Effector CD8-positive, alpha-beta T cell (primary cell): ENCODE measurements around the gene TACR2.
"Not testable (repeated sequence)": the region's sequence is repeated elsewhere in the genome, so short reads cannot be mapped to it uniquely, and the experiment has no call there.

Experiments used
- DNase-seq: peaks from one replicate; lab custom pipeline; 2025; lab: John Stamatoyannopoulos, UW

TACR2 gene

GRCh38 chr10:69450395-69450794, 33.7 kb upstream of the TACR2 start:
- DNase-seq = not testable (repeated sequence)

- DNase-seq = no peak
Observed at GRCh38 chr10:69449841-69450240, 33.1 kb upstream of the TACR2 start.

- no peak for DNase-seq
Observed at GRCh38 chr10:69446650-69447151, 30.0 kb upstream of the TACR2 start.

GRCh38 chr10:69446229-69446628, 29.5 kb upstream of the TACR2 start:
- no peak for DNase-seq

- no peak for DNase-seq
Observed at GRCh38 chr10:69445041-69445440, 28.3 kb upstream of the TACR2 start.

- no peak for DNase-seq
Observed at GRCh38 chr10:69443354-69443753, 26.6 kb upstream of the TACR2 start.

GRCh38 chr10:69439813-69440506, 23.2 kb upstream of the TACR2 start:
- no peak for DNase-seq

- no peak for DNase-seq
Observed at GRCh38 chr10:69439350-69439739, 22.6 kb upstream of the TACR2 start.

- DNase-seq = no peak
Observed at GRCh38 chr10:69438536-69439349, 22.0 kb upstream of the TACR2 start.

- no peak for DNase-seq
Observed at GRCh38 chr10:69437321-69438259, 20.9 kb upstream of the TACR2 start.

- no peak for DNase-seq
Observed at GRCh38 chr10:69435966-69436520, 19.3 kb upstream of the TACR2 start.

- no peak for DNase-seq
Observed at GRCh38 chr10:69434926-69435325, 18.2 kb upstream of the TACR2 start.

GRCh38 chr10:69434169-69434568, 17.5 kb upstream of the TACR2 start:
- DNase-seq = no peak

- DNase-seq = no peak
Observed at GRCh38 chr10:69428165-69428564, 11.4 kb upstream of the TACR2 start.

- DNase-seq = no peak
Observed at GRCh38 chr10:69426376-69426727, 9.6 kb upstream of the TACR2 start.

GRCh38 chr10:69425511-69426298, 9.0 kb upstream of the TACR2 start:
- no peak for DNase-seq

- DNase-seq = no peak
Observed at GRCh38 chr10:69425041-69425440, 8.3 kb upstream of the TACR2 start.

GRCh38 chr10:69422676-69423075, 6.0 kb upstream of the TACR2 start:
- no peak for DNase-seq

GRCh38 chr10:69421611-69422308, 5.0 kb upstream of the TACR2 start:
- DNase-seq = no peak

GRCh38 chr10:69419744-69420126, 3.0 kb upstream of the TACR2 start:
- no peak for DNase-seq
